RWPE2 (cell line): ENCODE data around the gene KAZALD1.

ENCODE experiments used
- ATAC-seq: fragments of 200-7000 bp; cut with Tn5 transposase; 3 replicates; pipeline ENCODE4 v1.9.1; 2021; ENCODE audit warnings: low read depth
- DNase-seq: peaks from one replicate; pipeline ENCODE4 v3.0.0-alpha.2; 2020; ENCODE audit warnings: low spot score
- H3K27ac ChIP-seq: fragments of 450-650 bp; 2 replicates; pipeline ENCODE4 v1.5.1; 2017; ENCODE audit warnings: mild to moderate bottlenecking; ENCODE audit not compliant: poor library complexity, severe bottlenecking
- H3K27me3 ChIP-seq: fragments of 250-450 bp; sonication (Bioruptor Pico); 2 replicates; pipeline ENCODE4 v1.5.1; 2021; ENCODE audit warnings: mild to moderate bottlenecking, moderate library complexity; ENCODE audit not compliant: insufficient read depth, poor library complexity, severe bottlenecking
- H3K36me3 ChIP-seq: fragments of 250-450 bp; sonication (Bioruptor Pico); 2 replicates; pipeline ENCODE4 v1.5.1; 2020; ENCODE audit warnings: low read depth, mild to moderate bottlenecking, moderate library complexity
- H3K4me1 ChIP-seq: fragments of 250-450 bp; sonication (Bioruptor Pico); 2 replicates; pipeline ENCODE4 v1.5.1; 2021; ENCODE audit warnings: mild to moderate bottlenecking, moderate library complexity; ENCODE audit not compliant: insufficient read depth, poor library complexity, severe bottlenecking
- H3K4me3 ChIP-seq: fragments of 250-450 bp; sonication (Bioruptor Pico); 2 replicates; pipeline ENCODE4 v1.5.1; 2021; ENCODE audit warnings: mild to moderate bottlenecking, moderate library complexity; ENCODE audit not compliant: severe bottlenecking
- H3K9me3 ChIP-seq: fragments of 250-450 bp; sonication (Bioruptor Pico); 2 replicates; pipeline ENCODE4 v1.5.1; 2021; ENCODE audit warnings: mild to moderate bottlenecking, moderate library complexity; ENCODE audit not compliant: severe bottlenecking
- TF ChIP-seq, protein P1 (sequence below): fragments of 450-650 bp; IDR thresholded peaks from one replicate; pipeline ENCODE4 v1.5.1; 2017; ENCODE audit warnings: mild to moderate bottlenecking, moderate library complexity; ENCODE audit not compliant: poor library complexity, severe bottlenecking

The KAZALD1 gene

DNA sequence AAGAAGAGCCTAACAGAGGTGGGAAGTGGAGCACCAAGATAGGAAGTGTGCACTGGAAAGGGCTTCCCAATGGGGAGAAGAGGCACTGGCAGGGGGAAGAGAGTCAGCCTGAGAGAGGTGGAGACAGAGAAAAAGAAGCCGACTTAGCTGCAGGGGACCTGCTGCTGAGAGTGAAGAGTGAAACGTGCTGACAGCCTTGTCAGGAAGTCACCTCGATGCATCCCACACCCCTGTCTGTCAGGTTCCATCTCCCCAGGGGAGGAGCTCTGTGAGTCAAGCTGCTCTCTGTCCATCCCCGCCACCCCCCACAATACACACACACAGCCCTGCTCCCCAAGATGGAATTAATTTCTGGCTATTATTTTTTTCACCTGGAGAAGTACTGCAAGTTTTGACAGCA is 14.0 kb downstream of the KAZALD1 start:
- no peaks in the 10 kb centered on the region for H3K4me1 ChIP-seq
- H3K4me3 ChIP-seq: no peak overlapping the region
- no peaks in the 10 kb centered on the region for H3K9me3 ChIP-seq
- TF ChIP-seq, protein P1, sequence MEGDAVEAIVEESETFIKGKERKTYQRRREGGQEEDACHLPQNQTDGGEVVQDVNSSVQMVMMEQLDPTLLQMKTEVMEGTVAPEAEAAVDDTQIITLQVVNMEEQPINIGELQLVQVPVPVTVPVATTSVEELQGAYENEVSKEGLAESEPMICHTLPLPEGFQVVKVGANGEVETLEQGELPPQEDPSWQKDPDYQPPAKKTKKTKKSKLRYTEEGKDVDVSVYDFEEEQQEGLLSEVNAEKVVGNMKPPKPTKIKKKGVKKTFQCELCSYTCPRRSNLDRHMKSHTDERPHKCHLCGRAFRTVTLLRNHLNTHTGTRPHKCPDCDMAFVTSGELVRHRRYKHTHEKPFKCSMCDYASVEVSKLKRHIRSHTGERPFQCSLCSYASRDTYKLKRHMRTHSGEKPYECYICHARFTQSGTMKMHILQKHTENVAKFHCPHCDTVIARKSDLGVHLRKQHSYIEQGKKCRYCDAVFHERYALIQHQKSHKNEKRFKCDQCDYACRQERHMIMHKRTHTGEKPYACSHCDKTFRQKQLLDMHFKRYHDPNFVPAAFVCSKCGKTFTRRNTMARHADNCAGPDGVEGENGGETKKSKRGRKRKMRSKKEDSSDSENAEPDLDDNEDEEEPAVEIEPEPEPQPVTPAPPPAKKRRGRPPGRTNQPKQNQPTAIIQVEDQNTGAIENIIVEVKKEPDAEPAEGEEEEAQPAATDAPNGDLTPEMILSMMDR: no peak
- DNase-seq (no peak), ATAC-seq (peak; percentile 32; the same call in 1 of the 3 replicates)
- H3K27ac ChIP-seq: no peak overlapping the region
- H3K27me3 ChIP-seq: peaks cover 16% of the 10 kb centered on the region
- no peaks in the 10 kb centered on the region for H3K36me3 ChIP-seq

DNA sequence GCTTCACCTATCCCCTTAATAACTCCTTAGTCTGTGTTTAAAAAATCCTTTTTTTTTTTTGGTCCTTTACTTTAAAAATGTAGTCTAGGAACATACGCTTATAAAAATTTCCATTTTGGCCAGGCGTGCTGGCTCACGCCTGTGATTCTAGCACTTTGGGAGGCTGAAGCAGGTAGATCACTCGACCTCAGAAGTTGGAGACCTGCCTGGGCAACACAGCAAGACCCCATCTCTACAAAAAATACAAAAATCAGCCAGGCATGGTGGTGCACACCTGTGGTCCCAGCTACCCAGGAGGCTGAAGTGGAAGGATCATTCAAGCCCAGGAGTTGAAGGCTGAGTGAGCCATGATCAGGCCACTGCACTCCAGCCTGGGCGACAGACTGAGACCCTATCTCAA is 14.8 kb downstream of the KAZALD1 start:
- Histone ChIP-seq H3K27ac (no peak overlapping the region), H3K9me3 (no peaks in the 10 kb centered on the region), H3K4me1 (no peaks in the 10 kb centered on the region), H3K36me3 (no peaks in the 10 kb centered on the region), H3K4me3 (no peak overlapping the region), H3K27me3 (peaks cover 22% of the 10 kb centered on the region)
- DNase-seq (no peak), ATAC-seq (no peak)
- TF ChIP-seq, protein P1: no peak

DNA sequence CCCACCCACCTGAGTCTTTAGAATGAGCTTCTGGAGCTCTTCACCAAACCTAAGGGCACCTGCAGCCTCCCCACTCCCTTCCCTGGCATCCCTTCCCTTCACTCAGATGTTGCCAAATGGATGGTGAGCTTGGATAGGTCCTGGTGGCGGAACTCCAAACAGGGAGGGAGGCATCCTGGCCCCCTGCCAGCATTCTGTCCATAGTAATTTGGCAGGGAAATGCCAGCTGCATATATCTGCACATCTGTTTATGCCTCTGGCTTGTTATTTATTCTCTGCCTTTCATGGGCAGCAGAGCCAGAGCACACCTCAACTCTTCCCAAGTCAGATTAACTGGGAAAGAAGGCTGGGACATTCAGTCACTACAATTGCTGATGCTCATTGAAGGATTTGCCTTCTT is 18.1 kb downstream of the KAZALD1 start:
- no peaks in the 10 kb centered on the region for H3K9me3 ChIP-seq
- peaks cover 8% of the 10 kb centered on the region for H3K27me3 ChIP-seq
- no peak for DNase-seq
- no peak overlapping the region for H3K4me3 ChIP-seq
- H3K4me1 ChIP-seq: no peaks in the 10 kb centered on the region
- TF ChIP-seq, protein P1: no peak
- no peaks in the 10 kb centered on the region for H3K36me3 ChIP-seq
- no peak for ATAC-seq
- no peak overlapping the region for H3K27ac ChIP-seq

DNA sequence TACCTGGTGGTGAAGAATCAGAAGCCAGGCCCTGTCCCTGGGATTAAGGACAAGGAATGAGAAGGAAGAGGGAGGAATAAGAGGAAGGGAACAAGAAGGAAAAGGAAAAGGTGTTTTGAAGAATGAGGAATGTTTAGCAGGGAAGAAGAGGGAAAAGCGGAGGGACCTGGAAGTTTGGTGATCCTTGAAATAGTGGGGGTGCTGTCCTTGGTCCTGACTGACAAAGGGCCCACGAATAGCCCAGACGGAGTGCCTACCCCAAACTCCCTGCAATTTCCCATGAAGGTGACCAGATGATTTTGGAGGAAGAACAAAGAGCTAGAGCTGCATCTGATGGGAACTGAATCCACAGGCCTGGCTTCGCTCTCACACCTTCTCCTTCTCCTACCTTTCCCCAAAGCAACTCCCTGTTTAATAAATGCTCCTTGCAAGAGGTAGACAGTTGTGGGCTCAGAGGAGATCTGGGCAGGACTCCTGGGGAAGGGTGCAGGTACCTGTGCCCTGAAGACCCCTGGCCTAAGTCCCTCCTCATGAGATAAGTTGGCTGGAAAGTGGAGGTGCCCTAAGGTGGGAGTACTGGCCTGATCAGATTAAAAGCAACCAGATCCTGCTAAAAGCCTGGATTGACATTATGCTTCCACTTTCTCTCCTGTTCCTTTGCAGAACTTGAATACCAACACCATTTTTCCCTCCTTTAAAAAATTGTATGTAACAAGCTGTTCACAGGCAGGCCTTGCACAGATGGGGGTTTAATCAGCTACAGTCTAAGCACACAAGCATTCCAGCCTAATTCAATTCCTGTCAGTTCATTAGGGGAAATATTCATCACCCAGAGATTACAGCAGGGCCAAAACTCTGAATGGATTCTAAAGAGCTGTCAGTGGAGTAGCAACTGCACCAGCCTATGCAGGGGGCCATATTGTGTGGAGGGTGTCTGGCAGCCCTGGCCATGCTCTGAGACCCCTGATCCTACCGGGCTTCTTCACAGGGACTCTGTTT is 19.4 kb downstream of the KAZALD1 start:
- no peak overlapping the region for H3K27ac ChIP-seq
- H3K4me3 ChIP-seq: no peak overlapping the region
- DNase-seq (no peak), ATAC-seq (no peak)
- H3K9me3 ChIP-seq: no peaks in the 10 kb centered on the region
- H3K36me3 ChIP-seq: no peaks in the 10 kb centered on the region
- H3K27me3 ChIP-seq: peaks cover 8% of the 10 kb centered on the region
- TF ChIP-seq, protein P1: no peak
- no peaks in the 10 kb centered on the region for H3K4me1 ChIP-seq

DNA sequence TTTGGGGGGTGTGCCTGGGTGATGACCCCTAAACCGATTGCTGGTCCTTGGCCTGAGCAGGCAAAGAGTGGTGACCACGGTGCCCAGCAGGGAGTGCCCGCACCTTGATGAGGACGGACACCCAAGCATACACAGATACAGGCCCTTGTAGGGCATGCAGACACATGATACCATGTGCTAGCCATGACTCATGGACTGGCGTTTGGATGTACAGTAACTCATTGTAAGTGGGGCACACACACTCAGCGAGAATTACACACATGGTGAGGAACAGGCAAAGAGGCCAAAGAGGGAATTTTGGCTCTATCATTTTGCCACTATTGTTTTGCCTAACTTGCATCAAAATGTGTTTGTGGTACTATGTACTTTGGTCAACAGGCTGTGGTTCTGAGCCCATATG is 24.1 kb downstream of the KAZALD1 start:
- Histone ChIP-seq H3K4me1 (no peaks in the 10 kb centered on the region), H3K27ac (no peak overlapping the region), H3K27me3 (peaks cover 7% of the 10 kb centered on the region), H3K36me3 (no peaks in the 10 kb centered on the region), H3K4me3 (no peak overlapping the region), H3K9me3 (no peaks in the 10 kb centered on the region)
- DNase-seq (no peak), ATAC-seq (peak; percentile 84)
- TF ChIP-seq, protein P1: no peak
